ENCODE data around the gene ARHGAP8. TPM values are rescaled to one million over a fixed set of nuclear protein-coding genes. Genes with fewer than 3 reads are reported as not detected.

ARHGAP8 gene
- total RNA-seq, 2 experiments from 2014 or later: not detected

GRCh38 chr22:44882226-44882905, 130.0 kb downstream of the ARHGAP8 start:
- Histone ChIP-seq H3K4me1 (ENCODE audit: insufficient read depth, low read length, poor library complexity, severe bottlenecking) (no peaks in the 10 kb centered on the region), H4K20me1 (ENCODE audit: insufficient read depth, low read length) (no peaks in the 10 kb centered on the region), H2AFZ (ENCODE audit: low read length) (no peak overlapping the region), H3K79me2 (ENCODE audit: insufficient read depth, low read depth, low read length) (no peaks in the 10 kb centered on the region), H3K4me3 (ENCODE audit: low read depth, low read length, poor library complexity, severe bottlenecking) (no peak overlapping the region), H3K4me2 (ENCODE audit: low read length) (no peak overlapping the region), H3K9me2 (ENCODE audit: insufficient read depth, low read length) (no peaks in the 10 kb centered on the region), H3K9me3 (ENCODE audit: low read length) (no peaks in the 10 kb centered on the region), H3K36me3 (ENCODE audit: insufficient read depth, low read length) (no peaks in the 10 kb centered on the region), H3K27ac (ENCODE audit: low read depth, low read length, poor library complexity, severe bottlenecking) (no peak overlapping the region)
- no TSS peak for BruUV-seq (replicated peaks)
- TF ChIP-seq EZH2phosphoT487 (IDR thresholded peaks at IDR 0.05; ENCODE audit: borderline replicate concordance, low read depth, low read length): no peak
- TF ChIP-seq CTCF (conservative IDR thresholded peaks at IDR 0.05; ENCODE audit: low read length): no peak
- intact Hi-C loops (cut with micrococcal nuclease; ENCODE audit: unreplicated experiment): no loop called here
- ChIA-PET CTCF (ENCODE audit: unreplicated experiment) (no interaction called here), POLR2A (no interaction called here)
- no peak for DNase-seq (ENCODE audit: low spot score)

- no peaks in the 10 kb centered on the region for H3K9me2 ChIP-seq (ENCODE audit: insufficient read depth, low read length)
- H2AFZ ChIP-seq (ENCODE audit: low read length): no peak overlapping the region
- no peaks in the 10 kb centered on the region for H3K36me3 ChIP-seq (ENCODE audit: insufficient read depth, low read length)
- H3K4me3 ChIP-seq (ENCODE audit: low read depth, low read length, poor library complexity, severe bottlenecking): no peak overlapping the region
- no peaks in the 10 kb centered on the region for H3K9me3 ChIP-seq (ENCODE audit: low read length)
- no peak for DNase-seq (ENCODE audit: low spot score)
- no peaks in the 10 kb centered on the region for H4K20me1 ChIP-seq (ENCODE audit: insufficient read depth, low read length)
- no TSS peak for BruUV-seq (replicated peaks)
- intact Hi-C loops (cut with micrococcal nuclease; ENCODE audit: unreplicated experiment): no loop called here
- CTCF ChIA-PET (ENCODE audit: unreplicated experiment): no interaction called here
- POLR2A ChIA-PET: no interaction called here
- TF ChIP-seq CTCF (conservative IDR thresholded peaks at IDR 0.05; ENCODE audit: low read length) (no peak), EZH2phosphoT487 (IDR thresholded peaks at IDR 0.05; ENCODE audit: borderline replicate concordance, low read depth, low read length) (no peak)
- no peaks in the 10 kb centered on the region for H3K79me2 ChIP-seq (ENCODE audit: insufficient read depth, low read depth, low read length)
- no peaks in the 10 kb centered on the region for H3K4me1 ChIP-seq (ENCODE audit: insufficient read depth, low read length, poor library complexity, severe bottlenecking)
- no peak overlapping the region for H3K27ac ChIP-seq (ENCODE audit: low read depth, low read length, poor library complexity, severe bottlenecking)
- H3K4me2 ChIP-seq (ENCODE audit: low read length): no peak overlapping the region
Measured at GRCh38 chr22:44883011-44883421, 130.6 kb downstream of the ARHGAP8 start.

DNA sequence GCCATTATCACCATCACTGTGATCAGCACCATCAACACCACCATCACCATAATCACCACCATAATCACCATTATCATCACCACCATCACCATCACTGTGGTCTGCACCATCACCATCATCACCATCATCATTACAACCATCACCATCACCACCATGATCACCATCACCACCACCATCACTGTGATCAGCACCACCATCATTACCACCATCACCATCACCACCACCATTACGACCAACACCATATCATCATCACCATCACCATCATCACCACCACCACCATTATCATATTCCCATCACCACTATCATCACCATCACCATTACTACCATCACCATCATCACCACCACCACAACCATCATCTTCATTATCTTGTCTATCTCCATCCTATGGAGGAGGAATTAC, 132.2 kb downstream of the ARHGAP8 start:
- no peaks in the 10 kb centered on the region for H4K20me1 ChIP-seq (ENCODE audit: insufficient read depth, low read length)
- CTCF ChIA-PET (ENCODE audit: unreplicated experiment): no interaction called here
- no peak overlapping the region for H2AFZ ChIP-seq (ENCODE audit: low read length)
- H3K27ac ChIP-seq (ENCODE audit: low read depth, low read length, poor library complexity, severe bottlenecking): no peak overlapping the region
- H3K36me3 ChIP-seq (ENCODE audit: insufficient read depth, low read length): no peaks in the 10 kb centered on the region
- H3K9me3 ChIP-seq (ENCODE audit: low read length): no peaks in the 10 kb centered on the region
- POLR2A ChIA-PET: no interaction called here
- TF ChIP-seq EZH2phosphoT487 (IDR thresholded peaks at IDR 0.05; ENCODE audit: borderline replicate concordance, low read depth, low read length): no peak
- TF ChIP-seq CTCF (conservative IDR thresholded peaks at IDR 0.05; ENCODE audit: low read length): no peak
- BruUV-seq (replicated peaks): no TSS peak
- H3K79me2 ChIP-seq (ENCODE audit: insufficient read depth, low read depth, low read length): no peaks in the 10 kb centered on the region
- no peak for DNase-seq (ENCODE audit: low spot score)
- intact Hi-C loops (cut with micrococcal nuclease; ENCODE audit: unreplicated experiment): no loop called here
- no peak overlapping the region for H3K4me3 ChIP-seq (ENCODE audit: low read depth, low read length, poor library complexity, severe bottlenecking)
- no peak overlapping the region for H3K4me2 ChIP-seq (ENCODE audit: low read length)
- no peaks in the 10 kb centered on the region for H3K4me1 ChIP-seq (ENCODE audit: insufficient read depth, low read length, poor library complexity, severe bottlenecking)
- H3K9me2 ChIP-seq (ENCODE audit: insufficient read depth, low read length): no peaks in the 10 kb centered on the region
